Retinal pigment epithelial cell (primary cell): ENCODE measurements around the gene EPOP.
"Not testable (repeated sequence)": the region's sequence is repeated elsewhere in the genome, so short reads cannot be mapped to it uniquely, and the experiment has no call there.

ENCODE experiments used
- DNase-seq: peaks from one replicate; pipeline ENCODE4 v3.0.0-alpha.2; 2010; ENCODE audit warnings: low read depth
- H3K4me3 ChIP-seq: 2 replicates; pipeline ENCODE4 v1.5.1; 2011; ENCODE audit warnings: mild to moderate bottlenecking, low read length, control low read depth, moderate library complexity
- TF ChIP-seq, protein P1 (sequence below): conservative IDR thresholded peaks from 2 replicates; pipeline ENCODE4 v1.5.1; 2011; ENCODE audit warnings: low read depth, low read length, control low read depth, inconsistent platforms

EPOP gene

GRCh38 chr17:38654411-38655398 lies 20.1 kb downstream of the EPOP start:
- TF ChIP-seq, protein P1, sequence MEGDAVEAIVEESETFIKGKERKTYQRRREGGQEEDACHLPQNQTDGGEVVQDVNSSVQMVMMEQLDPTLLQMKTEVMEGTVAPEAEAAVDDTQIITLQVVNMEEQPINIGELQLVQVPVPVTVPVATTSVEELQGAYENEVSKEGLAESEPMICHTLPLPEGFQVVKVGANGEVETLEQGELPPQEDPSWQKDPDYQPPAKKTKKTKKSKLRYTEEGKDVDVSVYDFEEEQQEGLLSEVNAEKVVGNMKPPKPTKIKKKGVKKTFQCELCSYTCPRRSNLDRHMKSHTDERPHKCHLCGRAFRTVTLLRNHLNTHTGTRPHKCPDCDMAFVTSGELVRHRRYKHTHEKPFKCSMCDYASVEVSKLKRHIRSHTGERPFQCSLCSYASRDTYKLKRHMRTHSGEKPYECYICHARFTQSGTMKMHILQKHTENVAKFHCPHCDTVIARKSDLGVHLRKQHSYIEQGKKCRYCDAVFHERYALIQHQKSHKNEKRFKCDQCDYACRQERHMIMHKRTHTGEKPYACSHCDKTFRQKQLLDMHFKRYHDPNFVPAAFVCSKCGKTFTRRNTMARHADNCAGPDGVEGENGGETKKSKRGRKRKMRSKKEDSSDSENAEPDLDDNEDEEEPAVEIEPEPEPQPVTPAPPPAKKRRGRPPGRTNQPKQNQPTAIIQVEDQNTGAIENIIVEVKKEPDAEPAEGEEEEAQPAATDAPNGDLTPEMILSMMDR = no peak
- no peak for DNase-seq
- H3K4me3 ChIP-seq = no peak overlapping the region

DNA sequence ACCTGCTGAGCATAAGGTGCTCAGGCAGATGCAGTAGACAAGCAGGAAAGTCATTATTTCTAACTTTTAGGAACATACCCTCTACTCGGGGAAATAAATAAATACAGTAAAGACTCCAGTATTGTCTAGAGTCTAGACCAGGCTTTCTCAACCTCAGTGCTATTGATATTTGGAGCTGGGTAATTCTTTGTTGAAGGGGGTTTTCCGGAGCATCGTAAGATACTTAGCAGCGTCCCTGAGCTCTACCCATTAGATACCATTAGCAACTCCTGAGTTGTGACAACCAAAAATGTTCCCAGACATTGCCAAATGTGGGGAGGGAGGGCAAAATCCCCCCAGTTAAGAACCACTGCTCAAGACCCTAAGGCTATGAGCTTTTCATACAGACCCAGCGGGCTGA lies 21.1 kb downstream of the EPOP start:
- TF ChIP-seq, protein P1 = no peak

GRCh38 chr17:38653230-38653629 lies 21.5 kb downstream of the EPOP start:
- H3K4me3 ChIP-seq = no peak overlapping the region
- TF ChIP-seq, protein P1 = no peak
- DNase-seq = no peak

More for the DNA sequence above, 21.1 kb downstream of the EPOP start:
- no peak for DNase-seq
- H3K4me3 ChIP-seq = no peak overlapping the region

- not testable (repeated sequence) for H3K4me3 ChIP-seq, DNase-seq
Observed at GRCh38 chr17:38650653-38651173, 24.0 kb downstream of the EPOP start.

- TF ChIP-seq, protein P1 = no peak
- no peak for DNase-seq
- no peak overlapping the region for H3K4me3 ChIP-seq
Observed at GRCh38 chr17:38637951-38638350, 36.8 kb downstream of the EPOP start.

DNA sequence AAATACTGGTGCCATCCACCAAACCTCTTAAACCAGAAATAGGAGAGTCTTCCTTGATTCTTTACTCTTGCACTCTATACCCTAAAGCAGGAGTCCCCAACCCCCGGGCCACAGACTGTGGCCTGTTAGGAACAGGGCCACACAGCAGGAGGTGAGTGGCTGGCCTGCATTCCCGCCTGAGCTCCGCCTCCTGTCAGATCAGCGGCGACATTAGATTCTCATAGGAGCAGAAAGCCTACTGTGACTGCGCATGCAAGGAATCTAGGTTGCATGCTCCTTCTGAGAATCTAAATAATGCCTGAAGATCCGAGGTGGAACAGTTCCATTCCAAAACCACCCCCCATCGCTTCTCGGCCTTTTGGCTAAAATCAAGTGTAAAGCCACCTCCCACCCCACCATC lies 38.7 kb downstream of the EPOP start:
- TF ChIP-seq, protein P1 = no peak
- DNase-seq = no peak

GRCh38 chr17:38632334-38632733 lies 42.4 kb downstream of the EPOP start:
- H3K4me3 ChIP-seq = no peak overlapping the region
- TF ChIP-seq, protein P1 = no peak
- DNase-seq = no peak

More for the DNA sequence above, 38.7 kb downstream of the EPOP start:
- H3K4me3 ChIP-seq = no peak overlapping the region
